ENCODE results near the gene IFIT5. TPM values are rescaled to one million over a fixed set of nuclear protein-coding genes. Genes with fewer than 3 reads are reported as not detected.

Gene IFIT5
- total RNA-seq, 2 experiments from 2014 or later: 25.2 to 25.9 TPM

- TF ChIP-seq CTCF (IDR thresholded peaks at IDR 0.05): no peak
- H3K27ac Mint-ChIP-seq: no peak overlapping the region
- H3K4me3 Mint-ChIP-seq: peak overlapping the region; percentile 57
- ATAC-seq (ENCODE audit: poor library complexity) (no peak), DNase-seq (no peak)
- no peaks in the 10 kb centered on the region for H3K9me3 Mint-ChIP-seq
- Histone ChIP-seq H3K27ac (ENCODE audit: low read depth in 1 of 2, low read length in 2 of 2) (no peak overlapping the region), H3K4me3 (ENCODE audit: low read length) (no peak overlapping the region), H3K4me1 (ENCODE audit: insufficient read depth, low read length) (peaks cover 21% of the 10 kb centered on the region), H3K27me3 (ENCODE audit: control insufficient read depth in 1 of 2, insufficient read depth in 2 of 2, low read length in 2 of 2) (no peaks in the 10 kb centered on the region), H3K9me3 (ENCODE audit: control insufficient read depth in 1 of 2, insufficient read depth in 1 of 2, low read length in 2 of 2) (no peaks in the 10 kb centered on the region), H3K36me3 (ENCODE audit: insufficient read depth, low read length) (no peaks in the 10 kb centered on the region)
- H3K27me3 Mint-ChIP-seq: no peaks in the 10 kb centered on the region
- CTCF ChIA-PET: no interaction called here
- intact Hi-C loops (cut with DNase I, micrococcal nuclease): no loop called here
- POLR2A ChIA-PET: no interaction called here
- H3K4me1 Mint-ChIP-seq (ENCODE audit: low read depth): peaks cover 77% of the 10 kb centered on the region
- peaks cover 46% of the 10 kb centered on the region for H3K36me3 Mint-ChIP-seq (ENCODE audit: low read depth)
Observed at GRCh38 chr10:89395141-89395540, 19.2 kb upstream of the IFIT5 start.

GRCh38 chr10:89398003-89398749 is 16.2 kb upstream of the IFIT5 start:
- peaks cover 72% of the 10 kb centered on the region for H3K4me1 Mint-ChIP-seq (ENCODE audit: low read depth)
- DNase-seq (no peak), ATAC-seq (ENCODE audit: poor library complexity) (no peak)
- no peak overlapping the region for H3K27ac Mint-ChIP-seq
- peaks cover 65% of the 10 kb centered on the region for H3K36me3 Mint-ChIP-seq (ENCODE audit: low read depth)
- H3K27me3 Mint-ChIP-seq: no peaks in the 10 kb centered on the region
- peaks cover 5% of the 10 kb centered on the region for H3K36me3 ChIP-seq (ENCODE audit: insufficient read depth, low read length)
- no peak overlapping the region for H3K4me3 ChIP-seq (ENCODE audit: low read length)
- intact Hi-C loops (cut with DNase I, micrococcal nuclease): no loop called here
- no peak overlapping the region for H3K27ac ChIP-seq (ENCODE audit: low read depth in 1 of 2, low read length in 2 of 2)
- no peak overlapping the region for H3K4me3 Mint-ChIP-seq
- TF ChIP-seq CTCF (IDR thresholded peaks at IDR 0.05): no peak
- H3K27me3 ChIP-seq (ENCODE audit: control insufficient read depth in 1 of 2, insufficient read depth in 2 of 2, low read length in 2 of 2): no peaks in the 10 kb centered on the region
- ChIA-PET POLR2A (no interaction called here), CTCF (no interaction called here)
- H3K9me3 Mint-ChIP-seq: no peaks in the 10 kb centered on the region
- no peaks in the 10 kb centered on the region for H3K9me3 ChIP-seq (ENCODE audit: control insufficient read depth in 1 of 2, insufficient read depth in 1 of 2, low read length in 2 of 2)
- peaks cover 10% of the 10 kb centered on the region for H3K4me1 ChIP-seq (ENCODE audit: insufficient read depth, low read length)

GRCh38 chr10:89399956-89400355 is 14.4 kb upstream of the IFIT5 start:
- ChIA-PET POLR2A (interaction anchor here (0.7 to 1.4 kb wide), 2 partner anchors 15 to 454 kb away, joined by 3 to 9 read pairs; partner anchors contain the start of gene IFIT5), CTCF (no interaction called here)
- H3K27me3 ChIP-seq (ENCODE audit: control insufficient read depth in 1 of 2, insufficient read depth in 2 of 2, low read length in 2 of 2): no peaks in the 10 kb centered on the region

More at GRCh38 chr10:89399956-89400355, 14.4 kb upstream of the IFIT5 start:
- no peak for DNase-seq
- no peak for ATAC-seq (ENCODE audit: poor library complexity)
- Mint-ChIP-seq H3K36me3 (ENCODE audit: low read depth) (peaks cover 80% of the 10 kb centered on the region), H3K4me1 (ENCODE audit: low read depth) (peaks cover 54% of the 10 kb centered on the region), H3K27me3 (no peaks in the 10 kb centered on the region), H3K27ac (no peak overlapping the region), H3K9me3 (no peaks in the 10 kb centered on the region), H3K4me3 (no peak overlapping the region)
- Histone ChIP-seq H3K27ac (ENCODE audit: low read depth in 1 of 2, low read length in 2 of 2) (no peak overlapping the region), H3K4me1 (ENCODE audit: insufficient read depth, low read length) (peaks cover 3% of the 10 kb centered on the region), H3K9me3 (ENCODE audit: control insufficient read depth in 1 of 2, insufficient read depth in 1 of 2, low read length in 2 of 2) (no peaks in the 10 kb centered on the region), H3K36me3 (ENCODE audit: insufficient read depth, low read length) (peaks cover 15% of the 10 kb centered on the region), H3K4me3 (ENCODE audit: low read length) (no peak overlapping the region)
- no peak for TF ChIP-seq CTCF (IDR thresholded peaks at IDR 0.05)
- intact Hi-C loops (cut with DNase I, micrococcal nuclease): no loop called here
